ENCODE measurements around the gene OAS1.

Gene OAS1

DNA sequence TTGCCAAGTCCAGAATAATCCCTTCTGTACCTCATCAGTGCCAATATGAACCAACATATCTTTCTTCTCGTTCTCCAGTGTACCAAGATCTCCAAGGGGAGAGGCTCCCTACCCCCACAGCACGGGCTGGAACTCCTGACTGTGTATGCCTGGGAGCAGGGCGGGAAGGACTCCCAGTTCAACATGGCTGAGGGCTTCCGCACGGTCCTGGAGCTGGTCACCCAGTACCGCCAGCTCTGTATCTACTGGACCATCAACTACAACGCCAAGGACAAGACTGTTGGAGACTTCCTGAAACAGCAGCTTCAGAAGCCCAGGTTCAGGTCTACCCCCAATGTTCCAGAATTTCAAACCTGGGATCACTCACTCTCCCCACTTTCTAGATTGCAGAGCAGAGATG is 61.1 kb downstream of the OAS1 start:
- no peak for DNase-seq

Data from NCI-H2107 (cell line).